ENCODE data around the gene SDR42E2. TPM values are rescaled to one million over a fixed set of nuclear protein-coding genes. Genes with fewer than 3 reads are reported as not detected.

The SDR42E2 gene
- total and polyA plus RNA-seq, 10 of the 15 experiments (the other 5 are each of a cell fraction or from before 2014, with no cell fraction given): 0.01 to 0.09 (median 0.08) TPM; not detected in 4

DNA sequence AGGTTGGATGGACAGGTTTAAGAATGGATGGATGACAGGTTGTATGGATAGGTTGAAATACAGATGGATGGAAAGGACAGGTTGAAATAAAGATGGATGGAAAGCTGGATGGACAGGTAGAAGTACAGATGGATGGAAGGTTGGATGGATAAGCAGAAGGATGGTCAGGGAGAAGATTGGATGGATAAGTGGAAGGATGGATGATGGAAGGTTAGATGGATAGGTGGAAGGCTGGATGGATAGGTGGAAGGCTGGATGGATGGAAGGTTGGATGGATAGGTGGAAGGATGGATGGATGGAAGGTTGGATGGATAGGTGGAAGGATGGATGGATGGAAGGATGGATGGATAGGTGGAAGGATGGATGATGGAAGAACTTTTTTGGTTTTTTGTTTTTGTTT, 905 bp upstream of the SDR42E2 start (continued):
- TF ChIP-seq, protein P1, sequence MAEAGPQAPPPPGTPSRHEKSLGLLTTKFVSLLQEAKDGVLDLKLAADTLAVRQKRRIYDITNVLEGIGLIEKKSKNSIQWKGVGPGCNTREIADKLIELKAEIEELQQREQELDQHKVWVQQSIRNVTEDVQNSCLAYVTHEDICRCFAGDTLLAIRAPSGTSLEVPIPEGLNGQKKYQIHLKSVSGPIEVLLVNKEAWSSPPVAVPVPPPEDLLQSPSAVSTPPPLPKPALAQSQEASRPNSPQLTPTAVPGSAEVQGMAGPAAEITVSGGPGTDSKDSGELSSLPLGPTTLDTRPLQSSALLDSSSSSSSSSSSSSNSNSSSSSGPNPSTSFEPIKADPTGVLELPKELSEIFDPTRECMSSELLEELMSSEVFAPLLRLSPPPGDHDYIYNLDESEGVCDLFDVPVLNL (IDR thresholded peaks at IDR 0.05; ENCODE audit: low read depth, low read length): no peak
- TF ChIP-seq POLR2A (IDR thresholded peaks at IDR 0.05; ENCODE audit: low read depth, low read length) (no peak), MYB (IDR thresholded peaks at IDR 0.05; ENCODE audit: borderline replicate concordance, low read depth, low read length) (no peak), CREM (IDR thresholded peaks at IDR 0.05; ENCODE audit: low read depth) (no peak), NR2C1 (IDR thresholded peaks at IDR 0.05) (no peak)
- TF ChIP-seq, protein P2, sequence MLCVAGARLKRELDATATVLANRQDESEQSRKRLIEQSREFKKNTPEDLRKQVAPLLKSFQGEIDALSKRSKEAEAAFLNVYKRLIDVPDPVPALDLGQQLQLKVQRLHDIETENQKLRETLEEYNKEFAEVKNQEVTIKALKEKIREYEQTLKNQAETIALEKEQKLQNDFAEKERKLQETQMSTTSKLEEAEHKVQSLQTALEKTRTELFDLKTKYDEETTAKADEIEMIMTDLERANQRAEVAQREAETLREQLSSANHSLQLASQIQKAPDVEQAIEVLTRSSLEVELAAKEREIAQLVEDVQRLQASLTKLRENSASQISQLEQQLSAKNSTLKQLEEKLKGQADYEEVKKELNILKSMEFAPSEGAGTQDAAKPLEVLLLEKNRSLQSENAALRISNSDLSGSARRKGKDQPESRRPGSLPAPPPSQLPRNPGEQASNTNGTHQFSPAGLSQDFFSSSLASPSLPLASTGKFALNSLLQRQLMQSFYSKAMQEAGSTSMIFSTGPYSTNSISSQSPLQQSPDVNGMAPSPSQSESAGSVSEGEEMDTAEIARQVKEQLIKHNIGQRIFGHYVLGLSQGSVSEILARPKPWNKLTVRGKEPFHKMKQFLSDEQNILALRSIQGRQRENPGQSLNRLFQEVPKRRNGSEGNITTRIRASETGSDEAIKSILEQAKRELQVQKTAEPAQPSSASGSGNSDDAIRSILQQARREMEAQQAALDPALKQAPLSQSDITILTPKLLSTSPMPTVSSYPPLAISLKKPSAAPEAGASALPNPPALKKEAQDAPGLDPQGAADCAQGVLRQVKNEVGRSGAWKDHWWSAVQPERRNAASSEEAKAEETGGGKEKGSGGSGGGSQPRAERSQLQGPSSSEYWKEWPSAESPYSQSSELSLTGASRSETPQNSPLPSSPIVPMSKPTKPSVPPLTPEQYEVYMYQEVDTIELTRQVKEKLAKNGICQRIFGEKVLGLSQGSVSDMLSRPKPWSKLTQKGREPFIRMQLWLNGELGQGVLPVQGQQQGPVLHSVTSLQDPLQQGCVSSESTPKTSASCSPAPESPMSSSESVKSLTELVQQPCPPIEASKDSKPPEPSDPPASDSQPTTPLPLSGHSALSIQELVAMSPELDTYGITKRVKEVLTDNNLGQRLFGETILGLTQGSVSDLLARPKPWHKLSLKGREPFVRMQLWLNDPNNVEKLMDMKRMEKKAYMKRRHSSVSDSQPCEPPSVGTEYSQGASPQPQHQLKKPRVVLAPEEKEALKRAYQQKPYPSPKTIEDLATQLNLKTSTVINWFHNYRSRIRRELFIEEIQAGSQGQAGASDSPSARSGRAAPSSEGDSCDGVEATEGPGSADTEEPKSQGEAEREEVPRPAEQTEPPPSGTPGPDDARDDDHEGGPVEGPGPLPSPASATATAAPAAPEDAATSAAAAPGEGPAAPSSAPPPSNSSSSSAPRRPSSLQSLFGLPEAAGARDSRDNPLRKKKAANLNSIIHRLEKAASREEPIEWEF (IDR thresholded peaks at IDR 0.05; ENCODE audit: insufficient replicate concordance, low read depth, low read length): no peak
- TF ChIP-seq, protein P3, sequence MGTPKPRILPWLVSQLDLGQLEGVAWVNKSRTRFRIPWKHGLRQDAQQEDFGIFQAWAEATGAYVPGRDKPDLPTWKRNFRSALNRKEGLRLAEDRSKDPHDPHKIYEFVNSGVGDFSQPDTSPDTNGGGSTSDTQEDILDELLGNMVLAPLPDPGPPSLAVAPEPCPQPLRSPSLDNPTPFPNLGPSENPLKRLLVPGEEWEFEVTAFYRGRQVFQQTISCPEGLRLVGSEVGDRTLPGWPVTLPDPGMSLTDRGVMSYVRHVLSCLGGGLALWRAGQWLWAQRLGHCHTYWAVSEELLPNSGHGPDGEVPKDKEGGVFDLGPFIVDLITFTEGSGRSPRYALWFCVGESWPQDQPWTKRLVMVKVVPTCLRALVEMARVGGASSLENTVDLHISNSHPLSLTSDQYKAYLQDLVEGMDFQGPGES (IDR thresholded peaks at IDR 0.05): no peak
- TF ChIP-seq, protein P4, sequence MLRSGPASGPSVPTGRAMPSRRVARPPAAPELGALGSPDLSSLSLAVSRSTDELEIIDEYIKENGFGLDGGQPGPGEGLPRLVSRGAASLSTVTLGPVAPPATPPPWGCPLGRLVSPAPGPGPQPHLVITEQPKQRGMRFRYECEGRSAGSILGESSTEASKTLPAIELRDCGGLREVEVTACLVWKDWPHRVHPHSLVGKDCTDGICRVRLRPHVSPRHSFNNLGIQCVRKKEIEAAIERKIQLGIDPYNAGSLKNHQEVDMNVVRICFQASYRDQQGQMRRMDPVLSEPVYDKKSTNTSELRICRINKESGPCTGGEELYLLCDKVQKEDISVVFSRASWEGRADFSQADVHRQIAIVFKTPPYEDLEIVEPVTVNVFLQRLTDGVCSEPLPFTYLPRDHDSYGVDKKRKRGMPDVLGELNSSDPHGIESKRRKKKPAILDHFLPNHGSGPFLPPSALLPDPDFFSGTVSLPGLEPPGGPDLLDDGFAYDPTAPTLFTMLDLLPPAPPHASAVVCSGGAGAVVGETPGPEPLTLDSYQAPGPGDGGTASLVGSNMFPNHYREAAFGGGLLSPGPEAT (IDR thresholded peaks at IDR 0.05; ENCODE audit: low read depth): no peak

Measured in GM12878 (cell line).